Vagina (tissue), 2 donors: Measurements from ENCODE around the gene RNF5. TPM values are rescaled to one million over a fixed set of nuclear protein-coding genes. Genes with fewer than 3 reads are reported as not detected.

Experiments used
- DNase-seq, 2 donors: peaks; one replicate each; pipeline ENCODE4 v3.0.0-alpha.2; 2017; ENCODE audit errors: extremely low spot score in 2 of 2
- H3K27ac ChIP-seq: fragments of 200-600 bp; sonication (generic); one replicate; pipeline ENCODE4 v1.5.1; 2019
- H3K27me3 ChIP-seq: fragments of 200-600 bp; sonication (generic); one replicate; pipeline ENCODE4 v1.5.1; 2019
- H3K36me3 ChIP-seq, 2 donors: fragments of 200-600 bp; sonication (generic); one replicate each; pipeline ENCODE4 v1.5.1; 2017 to 2019
- H3K4me1 ChIP-seq: fragments of 200-600 bp; sonication (generic); one replicate; pipeline ENCODE4 v1.5.1; 2019
- H3K4me3 ChIP-seq, 2 donors: fragments of 200-600 bp; sonication (generic); 1 replicate in 1 of 2; 2 replicates in 1 of 2; pipeline ENCODE4 v1.5.1; 2016 to 2019
- H3K9me3 ChIP-seq: fragments of 200-600 bp; sonication (generic); one replicate; pipeline ENCODE4 v1.5.1; 2019
- POLR2A ChIP-seq, 2 donors: fragments of 450-650 bp; IDR thresholded peaks; one replicate each; pipeline ENCODE4 v1.6.1; 2017; ENCODE audit warnings: antibody characterized with exemption in 2 of 2, mild to moderate bottlenecking in 2 of 2, moderate library complexity in 2 of 2
- POLR2AphosphoS5 ChIP-seq, 2 donors: sonication (generic); formaldehyde crosslinking; IDR thresholded peaks; one replicate each; pipeline ENCODE4 v1.9.0; 2017; ENCODE audit warnings: antibody characterized with exemption in 2 of 2, mild to moderate bottlenecking in 2 of 2, low read depth in 1 of 2; ENCODE audit not compliant: insufficient read depth in 1 of 2
- intact Hi-C: fragments of 100-400 bp; cut with DNase I; formaldehyde crosslinking; loops from one replicate; pipeline ENCODE4 v1.15.1; 2023
- total RNA-seq: library from RNA; depleted of rRNA; stranded (reverse); fragments of >200 nt; gene quantifications from one replicate; pipeline ENCODE4 v1.2.3, GENCODE V29; 2016
- TF ChIP-seq, protein P1 (sequence below), 3 experiments: fragments of 450-650 bp in 2 of 3; fragments of 200-600 bp in 1 of 3; sonication (generic) in 1 of 3; IDR thresholded peaks; one replicate each; pipeline ENCODE4 v1.5.1; 2017 to 2019; ENCODE audit warnings: antibody characterized with exemption in 3 of 3, mild to moderate bottlenecking in 2 of 3, moderate library complexity in 2 of 3

The RNF5 gene
- total RNA-seq, 1 donor from 2014 or later = 48.4 TPM

DNA sequence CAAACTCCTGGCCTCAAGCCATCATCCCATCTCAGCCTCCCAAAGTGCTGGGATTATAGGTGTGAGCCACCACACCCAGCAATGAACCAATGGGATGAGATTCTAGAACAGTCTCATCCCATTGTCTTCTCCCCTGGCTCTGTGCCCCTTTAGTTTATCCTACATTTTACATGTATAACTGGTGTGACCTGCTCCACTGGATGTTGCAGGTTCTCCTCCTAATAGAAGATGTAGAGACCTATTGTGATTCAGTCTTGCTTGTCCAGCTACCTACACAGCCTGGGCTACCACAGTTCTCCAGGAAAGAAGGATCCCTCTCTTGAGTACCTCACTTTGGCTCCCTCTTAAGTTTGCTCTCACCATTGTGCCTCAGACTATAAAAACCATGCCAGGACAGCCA is 46.1 kb upstream of the RNF5 start:
- intact Hi-C loops = no loop called here
- H3K4me1 ChIP-seq = peaks cover 24% of the 10 kb centered on the region
- no peaks in the 10 kb centered on the region for H3K27me3 ChIP-seq
- H3K36me3 ChIP-seq = no peaks in the 10 kb centered on the region
- H3K27ac ChIP-seq = no peak overlapping the region
- TF ChIP-seq, protein P1, sequence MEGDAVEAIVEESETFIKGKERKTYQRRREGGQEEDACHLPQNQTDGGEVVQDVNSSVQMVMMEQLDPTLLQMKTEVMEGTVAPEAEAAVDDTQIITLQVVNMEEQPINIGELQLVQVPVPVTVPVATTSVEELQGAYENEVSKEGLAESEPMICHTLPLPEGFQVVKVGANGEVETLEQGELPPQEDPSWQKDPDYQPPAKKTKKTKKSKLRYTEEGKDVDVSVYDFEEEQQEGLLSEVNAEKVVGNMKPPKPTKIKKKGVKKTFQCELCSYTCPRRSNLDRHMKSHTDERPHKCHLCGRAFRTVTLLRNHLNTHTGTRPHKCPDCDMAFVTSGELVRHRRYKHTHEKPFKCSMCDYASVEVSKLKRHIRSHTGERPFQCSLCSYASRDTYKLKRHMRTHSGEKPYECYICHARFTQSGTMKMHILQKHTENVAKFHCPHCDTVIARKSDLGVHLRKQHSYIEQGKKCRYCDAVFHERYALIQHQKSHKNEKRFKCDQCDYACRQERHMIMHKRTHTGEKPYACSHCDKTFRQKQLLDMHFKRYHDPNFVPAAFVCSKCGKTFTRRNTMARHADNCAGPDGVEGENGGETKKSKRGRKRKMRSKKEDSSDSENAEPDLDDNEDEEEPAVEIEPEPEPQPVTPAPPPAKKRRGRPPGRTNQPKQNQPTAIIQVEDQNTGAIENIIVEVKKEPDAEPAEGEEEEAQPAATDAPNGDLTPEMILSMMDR (IDR thresholded peaks at IDR 0.05) = no peak
- TF ChIP-seq POLR2A (IDR thresholded peaks at IDR 0.05) (no peak), POLR2AphosphoS5 (IDR thresholded peaks at IDR 0.05; ENCODE audit: insufficient read depth in 1 of 2, low read depth in 1 of 2) (peak in 1 of 2 donors; percentile 82)
- DNase-seq = no peak
- no peaks in the 10 kb centered on the region for H3K9me3 ChIP-seq
- H3K4me3 ChIP-seq = no peak overlapping the region

DNA sequence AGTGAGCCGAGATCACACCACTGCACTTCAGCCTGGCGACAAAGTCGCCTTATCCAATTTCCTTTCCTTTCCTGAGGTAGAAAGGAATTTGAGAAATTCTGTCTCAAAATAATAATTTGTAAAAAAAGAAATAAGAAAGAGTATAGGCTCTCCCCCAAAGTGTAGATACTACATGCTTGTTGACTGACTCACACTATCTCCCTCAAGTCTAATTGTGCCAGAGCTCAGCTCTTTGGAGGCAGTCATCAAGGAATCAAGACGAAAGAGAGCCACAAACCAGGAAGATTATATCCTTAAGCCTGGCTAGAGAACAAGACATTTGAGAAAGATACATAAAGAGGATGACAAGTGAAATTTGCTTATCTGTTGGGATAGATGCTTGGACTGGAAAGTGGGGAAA is 44.4 kb upstream of the RNF5 start:
- H3K27me3 ChIP-seq = no peaks in the 10 kb centered on the region
- no peaks in the 10 kb centered on the region for H3K9me3 ChIP-seq

DNA sequence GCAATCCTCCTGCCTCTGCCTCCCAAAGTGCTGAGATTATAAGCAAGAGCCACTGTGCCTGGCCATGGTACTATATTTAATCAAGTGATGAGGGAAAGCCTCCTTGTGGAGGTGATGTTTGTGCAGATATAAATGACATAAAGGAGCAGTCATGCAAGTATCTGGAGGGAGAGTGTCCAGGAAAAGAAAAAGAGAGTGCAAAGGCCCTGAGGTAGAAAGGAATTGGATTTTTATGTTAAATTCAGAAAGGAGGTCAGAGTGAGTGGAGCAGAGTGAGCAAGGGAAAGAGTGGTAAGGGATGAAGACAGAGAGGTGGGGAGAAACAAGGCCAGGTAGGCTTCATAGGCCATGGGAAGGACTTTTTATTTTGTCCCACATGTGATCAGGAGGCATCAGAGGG is 40.8 kb upstream of the RNF5 start:
- H3K4me3 ChIP-seq = no peak overlapping the region
- no peaks in the 10 kb centered on the region for H3K36me3 ChIP-seq
- no peaks in the 10 kb centered on the region for H3K27me3 ChIP-seq
- TF ChIP-seq POLR2A (IDR thresholded peaks at IDR 0.05) (no peak), POLR2AphosphoS5 (IDR thresholded peaks at IDR 0.05; ENCODE audit: insufficient read depth in 1 of 2, low read depth in 1 of 2) (no peak)
- TF ChIP-seq, protein P1 (IDR thresholded peaks at IDR 0.05) = no peak
- no peaks in the 10 kb centered on the region for H3K4me1 ChIP-seq
- no peaks in the 10 kb centered on the region for H3K9me3 ChIP-seq
- intact Hi-C loops = no loop called here
- no peak for DNase-seq
- H3K27ac ChIP-seq = no peak overlapping the region

More for the DNA sequence above, 44.4 kb upstream of the RNF5 start:
- H3K4me3 ChIP-seq = no peak overlapping the region
- H3K36me3 ChIP-seq = no peaks in the 10 kb centered on the region
- TF ChIP-seq POLR2A (IDR thresholded peaks at IDR 0.05) (no peak), POLR2AphosphoS5 (IDR thresholded peaks at IDR 0.05; ENCODE audit: insufficient read depth in 1 of 2, low read depth in 1 of 2) (no peak)
- TF ChIP-seq, protein P1 (IDR thresholded peaks at IDR 0.05) = no peak
- DNase-seq = no peak
- intact Hi-C loops = no loop called here
- peaks cover 15% of the 10 kb centered on the region for H3K4me1 ChIP-seq
- no peak overlapping the region for H3K27ac ChIP-seq

DNA sequence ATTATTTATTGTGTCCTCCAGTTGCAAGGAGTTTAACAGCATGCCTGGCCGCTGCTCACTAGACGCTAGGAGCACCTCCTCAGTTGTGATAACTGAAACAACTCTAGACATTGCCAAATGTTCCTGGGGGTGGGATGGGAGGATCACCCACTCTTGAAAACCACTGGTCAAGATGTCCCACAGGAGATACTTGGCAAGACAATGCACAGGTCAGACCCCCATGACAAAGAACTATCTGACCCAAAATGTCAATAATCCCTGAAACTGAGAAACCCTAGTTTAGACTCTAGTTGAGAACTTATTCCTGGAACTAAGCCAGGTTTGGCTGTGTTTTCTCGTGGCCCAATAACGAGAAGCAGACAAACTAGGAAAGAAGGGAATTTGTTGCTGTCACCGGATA is 38.6 kb upstream of the RNF5 start:
- TF ChIP-seq POLR2AphosphoS5 (IDR thresholded peaks at IDR 0.05; ENCODE audit: insufficient read depth in 1 of 2, low read depth in 1 of 2) = no peak
- no peak for TF ChIP-seq POLR2A (IDR thresholded peaks at IDR 0.05)
- TF ChIP-seq, protein P1 (IDR thresholded peaks at IDR 0.05) = no peak
- Histone ChIP-seq H3K27ac (no peak overlapping the region), H3K4me1 (no peaks in the 10 kb centered on the region), H3K9me3 (no peaks in the 10 kb centered on the region), H3K27me3 (no peaks in the 10 kb centered on the region), H3K36me3 (no peaks in the 10 kb centered on the region), H3K4me3 (no peak overlapping the region)
- no peak for DNase-seq
- intact Hi-C loops = no loop called here

DNA sequence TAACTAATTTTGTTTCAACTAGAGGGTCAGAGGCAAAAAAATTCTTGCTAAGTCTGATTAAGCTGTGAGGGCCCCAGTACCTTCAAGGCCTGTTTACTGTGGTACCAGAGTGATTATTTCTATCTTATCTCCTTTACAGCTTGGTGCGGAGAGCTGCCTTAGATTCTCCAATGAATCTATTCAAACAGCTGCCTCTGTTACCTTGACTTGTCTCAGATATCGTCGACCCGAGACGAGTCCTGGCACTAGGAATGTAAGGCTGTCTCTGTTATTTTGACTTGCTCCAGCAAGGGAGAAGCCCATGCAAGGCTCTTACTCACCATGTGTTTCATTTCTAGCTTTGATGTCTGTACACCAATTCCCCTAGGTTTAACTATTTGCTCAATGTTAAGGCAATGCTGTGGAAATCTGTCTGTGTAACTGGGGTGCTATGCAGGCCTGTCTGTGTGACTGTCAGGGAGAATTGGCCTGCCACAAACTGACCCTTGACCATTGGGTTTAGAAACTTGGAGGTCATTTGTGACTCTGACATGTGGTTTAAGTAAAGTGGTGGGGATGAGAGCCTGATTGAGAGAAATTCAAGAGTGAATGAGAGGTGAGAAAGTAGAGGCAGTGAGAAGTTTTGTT is 37.7 kb upstream of the RNF5 start:
- no peaks in the 10 kb centered on the region for H3K9me3 ChIP-seq

More for the DNA sequence above, 37.7 kb upstream of the RNF5 start:
- TF ChIP-seq, protein P1 (IDR thresholded peaks at IDR 0.05) = no peak
- TF ChIP-seq POLR2AphosphoS5 (IDR thresholded peaks at IDR 0.05; ENCODE audit: insufficient read depth in 1 of 2, low read depth in 1 of 2) = no peak
- TF ChIP-seq POLR2A (IDR thresholded peaks at IDR 0.05) = no peak
- Histone ChIP-seq H3K27me3 (no peaks in the 10 kb centered on the region), H3K4me1 (no peaks in the 10 kb centered on the region), H3K27ac (no peak overlapping the region), H3K36me3 (no peaks in the 10 kb centered on the region), H3K4me3 (no peak overlapping the region)
- intact Hi-C loops = no loop called here
- DNase-seq = no peak
